Measurements from ENCODE around the gene DNAJB8.

- TF ChIP-seq CTCF (IDR thresholded peaks at IDR 0.05) = no peak
- TF ChIP-seq POLR2AphosphoS5 (IDR thresholded peaks at IDR 0.05) = no peak
Observed at GRCh38 chr3:128439226-128439625, 27.5 kb downstream of the DNAJB8 start.
